B cell (primary cell): ENCODE data around the gene STIL. TPM values are rescaled to one million over a fixed set of nuclear protein-coding genes. Genes with fewer than 3 reads are reported as not detected.

ENCODE experiments used
- ATAC-seq: fragments of 200-7000 bp; cut with Tn5 transposase; one replicate; pipeline ENCODE4 v1.10.0; 2021; ENCODE audit warnings: low read depth, mild to moderate bottlenecking, moderate number of reproducible peaks, moderate library complexity
- CTCF ChIA-PET: fragments of 350-600 bp; sonication (Branson Sonifier 250); formaldehyde crosslinking; loops from one replicate; lab custom pipeline; 2021; ENCODE audit warnings: antibody characterized with exemption, inconsistent platforms; lab: Charles Lee
- POLR2A ChIA-PET: fragments of 350-600 bp; sonication (Branson Sonifier 250); formaldehyde crosslinking; loops from one replicate; lab custom pipeline; 2021; ENCODE audit warnings: antibody characterized with exemption; lab: Charles Lee
- DNase-seq: peaks from one replicate; pipeline ENCODE4 v3.0.0; 2013
- H2AFZ ChIP-seq: 2 replicates; pipeline ENCODE4 v1.6.1; 2012; ENCODE audit warnings: mild to moderate bottlenecking, low read depth, low read length; ENCODE audit not compliant: insufficient read depth, poor library complexity, severe bottlenecking
- H3K27ac ChIP-seq, 2 donors: 1 replicate in 1 of 2; 2 replicates in 1 of 2; pipeline ENCODE4 v1.5.1; 2012 to 2013; ENCODE audit warnings: low read length in 2 of 2, mild to moderate bottlenecking in 2 of 2, moderate library complexity in 1 of 2
- H3K27me3 ChIP-seq, 4 experiments: fragments of 200-600 bp in 1 of 4; sonication (generic) in 1 of 4; replicated peaks in 1 of 4; 1 replicate in 2 of 4; 2 replicates in 2 of 4; pipeline versions ENCODE4 v1.6.1 to v1.7.0; 2013 to 2016; ENCODE audit warnings: low read length in 3 of 4, mild to moderate bottlenecking in 2 of 4, mixed read lengths in 1 of 4, moderate library complexity in 1 of 4; ENCODE audit not compliant: insufficient read depth in 4 of 4, control insufficient read depth in 3 of 4; ENCODE audit errors: control extremely low read depth in 1 of 4
- H3K36me3 ChIP-seq, 2 experiments: replicated peaks in 1 of 2; 1 replicate in 1 of 2; 2 replicates in 1 of 2; pipeline versions ENCODE4 v1.6.1 to v1.7.1; 2013; ENCODE audit warnings: low read length in 1 of 2; ENCODE audit not compliant: insufficient read depth in 2 of 2, control insufficient read depth in 1 of 2; ENCODE audit errors: control extremely low read depth in 1 of 2, extremely low read depth in 1 of 2
- H3K4me1 ChIP-seq, 2 donors: fragments of 200-600 bp in 1 of 2; sonication (generic) in 1 of 2; 1 replicate in 1 of 2; 2 replicates in 1 of 2; pipeline versions ENCODE4 v1.5.1 to v1.6.1; 2013 to 2017; ENCODE audit warnings: low read length in 2 of 2; ENCODE audit not compliant: control insufficient read depth in 2 of 2, insufficient read depth in 2 of 2
- H3K4me2 ChIP-seq: replicated peaks from 2 replicates; pipeline ENCODE3; 2012; ENCODE audit warnings: mild to moderate bottlenecking, low read depth, low read length; ENCODE audit not compliant: poor library complexity, severe bottlenecking
- H3K4me3 ChIP-seq, 5 experiments: fragments of 200-600 bp in 1 of 5; sonication (generic) in 1 of 5; 1 replicate in 3 of 5; 2 replicates in 2 of 5; pipeline versions ENCODE4 v1.5.1 to v1.7.0; 2011 to 2016; ENCODE audit warnings: low read length in 4 of 5, mild to moderate bottlenecking in 4 of 5, low read depth in 2 of 5, control low read depth in 1 of 5, moderate library complexity in 1 of 5; ENCODE audit not compliant: insufficient read depth in 1 of 5; ENCODE audit errors: control extremely low read depth in 1 of 5, extremely low read depth in 1 of 5
- H3K79me2 ChIP-seq: fragments of 200-600 bp; sonication (generic); one replicate; pipeline ENCODE4 v1.6.0; 2016; ENCODE audit warnings: low read length; ENCODE audit not compliant: control insufficient read depth, insufficient read depth
- H3K9ac ChIP-seq: fragments of 200-600 bp; sonication (generic); 2 replicates; pipeline ENCODE4 v1.6.1; 2017; ENCODE audit warnings: mild to moderate bottlenecking, low read length, moderate library complexity
- H3K9me3 ChIP-seq, 3 donors: one replicate each; pipeline versions ENCODE4 v1.6.1 to v1.7.1; 2013; ENCODE audit warnings: low read length in 2 of 3; ENCODE audit not compliant: control insufficient read depth in 2 of 3, insufficient read depth in 1 of 3; ENCODE audit errors: control extremely low read depth in 1 of 3
- H4K20me1 ChIP-seq: 2 replicates; pipeline ENCODE4 v1.6.0; 2012; ENCODE audit warnings: mild to moderate bottlenecking, low read length; ENCODE audit not compliant: insufficient read depth, control insufficient read depth, poor library complexity, severe bottlenecking
- H3K27ac Mint-ChIP-seq: one replicate; pipeline ENCODE4 v1.8.0; 2021; ENCODE audit warnings: mixed read lengths
- H3K27me3 Mint-ChIP-seq: one replicate; pipeline ENCODE4 v1.8.0; 2021; ENCODE audit warnings: mixed read lengths
- H3K4me1 Mint-ChIP-seq: one replicate; pipeline ENCODE4 v1.8.0; 2021; ENCODE audit warnings: mixed read lengths
- H3K4me3 Mint-ChIP-seq: one replicate; pipeline ENCODE4 v1.8.0; 2021; ENCODE audit warnings: mixed read lengths
- H3K9me3 Mint-ChIP-seq: one replicate; pipeline ENCODE4 v1.8.0; 2022; ENCODE audit warnings: mixed read lengths; ENCODE audit not compliant: insufficient read depth
- EZH2 ChIP-seq: IDR thresholded peaks from 2 replicates; pipeline ENCODE4 v1.6.1; 2012; ENCODE audit warnings: borderline replicate concordance, low read depth, mild to moderate bottlenecking, moderate library complexity, low read length; ENCODE audit not compliant: insufficient read depth, poor library complexity, severe bottlenecking
- WGBS: methylation state at CpG from one replicate; pipeline ENCODE4 v1.1.5; 2013; ENCODE audit warnings: missing lambda C conversion rate; ENCODE audit not compliant: insufficient coverage; 5-methylcytosine and 5-hydroxymethylcytosine counted together
- intact Hi-C: fragments of 100-400 bp; cut with micrococcal nuclease; formaldehyde crosslinking; loops from one replicate; pipeline ENCODE4 v1.10.0; 2022
- polyA plus RNA-seq: library from polyadenylated mRNA; depleted of rRNA; stranded (reverse); fragments of >200 nt; gene quantifications from 2 replicates; pipeline ENCODE4 v1.2.3, GENCODE V29; 2012
- total RNA-seq, 2 donors: library from RNA; stranded (reverse); fragments of 120-200 nt in 1 of 2; gene quantifications; 1 replicate in 1 of 2; 2 replicates in 1 of 2; pipeline versions ENCODE4 v1.2.3 to v1.2.4, GENCODE V29; 2013 to 2022
- TF ChIP-seq, protein P1 (sequence below): fragments of 200-600 bp; IDR thresholded peaks from one replicate; pipeline ENCODE4 v1.8.0; 2022; ENCODE audit warnings: antibody characterized with exemption, mild to moderate bottlenecking

Gene STIL
- total and polyA plus RNA-seq, 2 donors (not counting 1 experiment from before 2014, with no cell fraction given): 0.79 to 1.8 TPM

DNA sequence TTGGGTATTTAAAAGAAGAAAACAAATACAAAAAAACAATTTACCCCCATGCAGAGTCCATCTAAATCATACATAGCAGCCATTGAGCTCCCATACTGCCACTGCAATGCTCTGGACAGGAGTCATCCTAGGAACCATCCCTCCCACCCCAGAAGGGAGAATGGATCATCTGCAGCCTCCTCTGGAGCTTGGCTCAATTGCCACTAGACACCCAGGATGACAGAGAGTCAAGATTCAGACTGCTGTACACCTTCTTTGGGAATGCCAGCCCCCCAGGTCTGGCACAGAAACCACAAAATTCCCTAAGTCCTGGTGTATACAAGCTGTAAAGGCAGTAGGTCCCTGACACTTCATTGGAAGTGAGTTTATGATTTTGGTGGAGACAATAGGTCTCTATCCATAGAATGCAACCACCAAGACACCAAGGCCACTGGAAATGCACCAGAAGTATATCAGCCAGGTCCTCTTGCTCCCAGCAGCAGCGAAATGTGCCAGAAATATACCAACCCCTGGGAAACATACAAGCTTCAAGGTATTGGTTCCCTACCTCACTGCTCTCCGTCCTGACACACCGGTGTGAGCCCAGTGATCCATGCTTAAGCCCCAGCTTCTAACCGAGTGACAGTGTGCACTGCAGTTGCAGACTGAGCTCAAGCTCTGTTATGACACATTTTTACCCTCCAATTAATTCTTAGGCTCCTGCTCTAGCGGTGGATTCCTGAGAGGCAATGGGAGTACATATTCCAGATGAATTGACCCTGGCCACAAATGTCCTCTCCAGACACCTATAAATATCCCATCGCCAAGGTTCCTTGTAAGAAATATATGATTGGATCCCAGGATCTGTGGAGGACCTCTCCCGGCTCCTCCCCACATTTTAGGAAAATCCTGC, 86.4 kb downstream of the STIL start:
- Histone ChIP-seq H3K4me1 (peaks cover 44 to 46% of the 10 kb centered on the region in 2 donors), H3K9ac (no peak overlapping the region), H3K27me3 (peaks cover 0 to 94% (median 63%) of the 10 kb centered on the region in 4 experiments), H3K27ac (no peak overlapping the region), H3K4me2 (no peak overlapping the region), H3K79me2 (no peaks in the 10 kb centered on the region), H3K9me3 (peaks cover 0 to 29% (median 0%) of the 10 kb centered on the region in 3 donors), H3K36me3 (no peaks in the 10 kb centered on the region), H3K4me3 (no peak overlapping the region), H2AFZ (no peak overlapping the region), H4K20me1 (no peaks in the 10 kb centered on the region)
- POLR2A ChIA-PET: no interaction called here
- intact Hi-C loops: no loop called here
- peaks cover 36% of the 10 kb centered on the region for H3K4me1 Mint-ChIP-seq
- 95% methylated on average over 3 of the region's 7 CpGs for WGBS
- no peaks in the 10 kb centered on the region for H3K9me3 Mint-ChIP-seq
- peak overlapping the region; percentile 26 for H3K4me3 Mint-ChIP-seq
- H3K27ac Mint-ChIP-seq: no peak overlapping the region
- DNase-seq: no peak
- TF ChIP-seq EZH2: no peak
- TF ChIP-seq, protein P1, sequence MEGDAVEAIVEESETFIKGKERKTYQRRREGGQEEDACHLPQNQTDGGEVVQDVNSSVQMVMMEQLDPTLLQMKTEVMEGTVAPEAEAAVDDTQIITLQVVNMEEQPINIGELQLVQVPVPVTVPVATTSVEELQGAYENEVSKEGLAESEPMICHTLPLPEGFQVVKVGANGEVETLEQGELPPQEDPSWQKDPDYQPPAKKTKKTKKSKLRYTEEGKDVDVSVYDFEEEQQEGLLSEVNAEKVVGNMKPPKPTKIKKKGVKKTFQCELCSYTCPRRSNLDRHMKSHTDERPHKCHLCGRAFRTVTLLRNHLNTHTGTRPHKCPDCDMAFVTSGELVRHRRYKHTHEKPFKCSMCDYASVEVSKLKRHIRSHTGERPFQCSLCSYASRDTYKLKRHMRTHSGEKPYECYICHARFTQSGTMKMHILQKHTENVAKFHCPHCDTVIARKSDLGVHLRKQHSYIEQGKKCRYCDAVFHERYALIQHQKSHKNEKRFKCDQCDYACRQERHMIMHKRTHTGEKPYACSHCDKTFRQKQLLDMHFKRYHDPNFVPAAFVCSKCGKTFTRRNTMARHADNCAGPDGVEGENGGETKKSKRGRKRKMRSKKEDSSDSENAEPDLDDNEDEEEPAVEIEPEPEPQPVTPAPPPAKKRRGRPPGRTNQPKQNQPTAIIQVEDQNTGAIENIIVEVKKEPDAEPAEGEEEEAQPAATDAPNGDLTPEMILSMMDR: no peak
- CTCF ChIA-PET: interaction anchor here (0.5 to 1.1 kb wide), 2 partner anchors 33 to 219 kb away, joined by 3 read pairs; no protein-coding TSS in a partner anchor
- H3K27me3 Mint-ChIP-seq: peaks cover 55% of the 10 kb centered on the region
- ATAC-seq: no peak

DNA sequence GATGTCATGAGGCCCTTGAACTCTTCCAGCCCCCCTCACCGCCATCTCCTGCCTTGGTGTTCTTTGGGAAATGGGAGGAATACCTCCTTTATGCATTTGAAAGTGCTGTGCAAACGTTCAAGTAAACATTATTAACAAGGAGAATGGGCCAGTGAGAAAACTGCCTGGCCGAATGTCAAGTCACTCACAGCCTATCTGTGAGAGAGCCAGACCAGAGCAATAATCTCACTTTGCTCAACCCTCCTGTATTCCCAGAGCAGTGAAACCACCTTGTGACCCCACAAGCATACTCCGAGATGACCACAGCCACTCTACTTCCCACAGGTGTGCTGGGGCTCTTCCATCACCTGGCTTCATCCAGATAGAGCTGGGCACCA, 87.1 kb downstream of the STIL start:
- Histone ChIP-seq H3K4me1 (peaks cover 37 to 41% of the 10 kb centered on the region in 2 donors), H3K9me3 (peaks cover 0 to 26% (median 0%) of the 10 kb centered on the region in 3 donors), H2AFZ (no peak overlapping the region), H3K9ac (no peak overlapping the region), H3K27me3 (peaks cover 0 to 92% (median 62%) of the 10 kb centered on the region in 4 experiments), H3K4me2 (no peak overlapping the region), H3K79me2 (no peaks in the 10 kb centered on the region), H3K4me3 (no peak overlapping the region), H3K36me3 (no peaks in the 10 kb centered on the region), H4K20me1 (no peaks in the 10 kb centered on the region), H3K27ac (no peak overlapping the region)
- POLR2A ChIA-PET: no interaction called here
- Mint-ChIP-seq H3K27ac (no peak overlapping the region), H3K9me3 (no peaks in the 10 kb centered on the region), H3K27me3 (peaks cover 51% of the 10 kb centered on the region), H3K4me1 (peaks cover 33% of the 10 kb centered on the region), H3K4me3 (no peak overlapping the region)
- CTCF ChIA-PET: interaction anchor here (0.5 to 1.1 kb wide), 2 partner anchors 33 to 220 kb away, joined by 3 read pairs; no protein-coding TSS in a partner anchor
- DNase-seq (no peak), ATAC-seq (no peak)
- intact Hi-C loops: no loop called here
- TF ChIP-seq, protein P1: no peak
- no peak for TF ChIP-seq EZH2
- WGBS: 80% methylated on average over 2 of the region's 4 CpGs
